Right lobe of liver (tissue), 6 donors: ENCODE measurements around the gene TRAF3. TPM values are rescaled to one million over a fixed set of nuclear protein-coding genes. Genes with fewer than 3 reads are reported as not detected.

Source experiments
- ATAC-seq, 4 donors: fragments of 200-7000 bp; cut with Tn5 transposase; one replicate each; pipeline ENCODE4 v1.9.1; 2020; ENCODE audit warnings: mild to moderate bottlenecking in 4 of 4, moderate library complexity in 4 of 4
- DNase-seq, 3 donors: peaks; one replicate each; pipeline ENCODE4 v3.0.0-alpha.2; 2020
- H3K27ac ChIP-seq, 3 donors: fragments of 200-600 bp; one replicate each; pipeline ENCODE4 v1.8.0; 2022
- H3K27me3 ChIP-seq, 2 donors: fragments of 200-600 bp; one replicate each; pipeline ENCODE4 v1.8.0; 2022
- H3K36me3 ChIP-seq, 4 donors: fragments of 200-600 bp; sonication (generic) in 1 of 4; one replicate each; pipeline versions ENCODE4 v1.5.1 to v1.8.0; 2017 to 2022; ENCODE audit warnings: control low read depth in 1 of 4
- H3K4me1 ChIP-seq, 4 donors: fragments of 200-600 bp; sonication (generic) in 1 of 4; one replicate each; pipeline versions ENCODE4 v1.5.1 to v1.8.0; 2017 to 2022; ENCODE audit warnings: control low read depth in 1 of 4
- H3K4me3 ChIP-seq, 3 donors: fragments of 200-600 bp; one replicate each; pipeline ENCODE4 v1.8.0; 2022
- H3K9me3 ChIP-seq, 4 donors: fragments of 200-600 bp; sonication (generic) in 1 of 4; one replicate each; pipeline versions ENCODE4 v1.5.1 to v1.8.0; 2017 to 2022; ENCODE audit warnings: control low read depth in 1 of 4
- CTCF ChIP-seq, 4 donors: fragments of 200-600 bp in 3 of 4; fragments of 450-650 bp in 1 of 4; IDR thresholded peaks; one replicate each; pipeline versions ENCODE4 v1.5.1 to v1.8.0; 2016 to 2022; ENCODE audit warnings: antibody characterized with exemption in 4 of 4, mild to moderate bottlenecking in 2 of 4
- POLR2A ChIP-seq: fragments of 450-650 bp; IDR thresholded peaks from one replicate; pipeline ENCODE4 v1.6.1; 2017; ENCODE audit warnings: antibody characterized with exemption, mild to moderate bottlenecking
- WGBS: methylation state at CpG from one replicate; pipeline ENCODE4 v1.1.6; 2018; ENCODE audit warnings: low coverage, low lambda C conversion rate; ENCODE audit not compliant: insufficient coverage; ENCODE audit errors: missing lambda C conversion rate; 5-methylcytosine and 5-hydroxymethylcytosine counted together
- intact Hi-C, 2 donors: fragments of 100-400 bp; cut with DNase I; formaldehyde crosslinking; loops; one replicate each; pipeline versions ENCODE4 v1.11.2 to v1.14.1; 2022
- total RNA-seq, 6 experiments: library from RNA; depleted of rRNA in 2 of 6; stranded (reverse); fragments of >200 nt in 2 of 6; fragmentation: NEBNext Ultra II Directional in 3 of 6; extraction: Animal tissue kit (Norgen Biotek cat#: 25700) in 3 of 6; gene quantifications; one replicate each; pipeline versions ENCODE4 v1.1.0 to v1.2.4, GENCODE V29; 2016 to 2023
- donor health status: DM: no; HTN: yes; CAD: no.
- donor health status: DM: no; HTN: no; CAD: no.
- donor health status: DM: no; HTN: no; CAD: no.
- donor health status: DM: no; HTN: yes; CAD: no.
- donor health status: DM: no; HTN: yes; CAD: no.

TRAF3 gene
- total RNA-seq, 6 experiments from 2014 or later, result 5.6 to 10.5 (median 8.3) TPM

GRCh38 chr14:102952276-102952675 lies 175.0 kb downstream of the TRAF3 start:
- Histone ChIP-seq H3K4me3 (no peak overlapping the region), H3K4me1 (peaks cover 0 to 10% (median 1%) of the 10 kb centered on the region in 4 donors), H3K36me3 (peaks cover 3 to 80% (median 38%) of the 10 kb centered on the region in 4 donors), H3K9me3 (no peaks in the 10 kb centered on the region), H3K27me3 (no peaks in the 10 kb centered on the region), H3K27ac (no peak overlapping the region)
- no CpG with 5 or more reads among the region's 6 CpGs for WGBS
- TF ChIP-seq POLR2A (no peak), CTCF (IDR thresholded peaks at IDR 0.05) (no peak)
- intact Hi-C loops, result no loop called here
- ATAC-seq (no peak), DNase-seq (no peak)

DNA sequence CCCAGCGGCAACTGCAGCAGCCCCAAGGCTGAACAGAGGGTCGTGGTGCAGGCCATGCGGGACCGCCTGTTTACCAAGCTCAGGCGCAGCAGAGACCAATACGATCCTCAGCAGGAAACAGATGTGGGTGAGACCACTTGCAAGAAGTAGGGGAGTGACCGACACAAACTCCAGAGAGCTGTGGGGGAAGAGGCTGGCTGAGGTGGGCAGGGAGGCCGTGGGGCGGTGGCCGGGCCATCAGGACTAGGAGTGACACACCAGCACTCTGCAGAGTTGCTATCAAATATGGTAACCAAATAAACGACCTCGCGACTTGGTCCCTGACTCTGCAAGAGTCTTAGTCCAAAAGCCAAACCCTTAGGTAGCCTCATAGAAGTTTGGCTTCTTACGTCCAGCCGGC lies 175.9 kb downstream of the TRAF3 start:
- DNase-seq (no peak), ATAC-seq (no peak)
- H3K27ac ChIP-seq, result no peak overlapping the region
- H3K4me3 ChIP-seq, result no peak overlapping the region
- H3K36me3 ChIP-seq, result peaks cover 0 to 83% (median 38%) of the 10 kb centered on the region in 4 donors
- H3K9me3 ChIP-seq, result no peaks in the 10 kb centered on the region
- intact Hi-C loops, result no loop called here
- H3K27me3 ChIP-seq, result no peaks in the 10 kb centered on the region
- WGBS, result 80% methylated on average over 8 of the region's 15 CpGs
- TF ChIP-seq POLR2A, result no peak
- no peak for TF ChIP-seq CTCF (IDR thresholded peaks at IDR 0.05)
- H3K4me1 ChIP-seq, result peaks cover 0 to 10% (median 1%) of the 10 kb centered on the region in 4 donors

DNA sequence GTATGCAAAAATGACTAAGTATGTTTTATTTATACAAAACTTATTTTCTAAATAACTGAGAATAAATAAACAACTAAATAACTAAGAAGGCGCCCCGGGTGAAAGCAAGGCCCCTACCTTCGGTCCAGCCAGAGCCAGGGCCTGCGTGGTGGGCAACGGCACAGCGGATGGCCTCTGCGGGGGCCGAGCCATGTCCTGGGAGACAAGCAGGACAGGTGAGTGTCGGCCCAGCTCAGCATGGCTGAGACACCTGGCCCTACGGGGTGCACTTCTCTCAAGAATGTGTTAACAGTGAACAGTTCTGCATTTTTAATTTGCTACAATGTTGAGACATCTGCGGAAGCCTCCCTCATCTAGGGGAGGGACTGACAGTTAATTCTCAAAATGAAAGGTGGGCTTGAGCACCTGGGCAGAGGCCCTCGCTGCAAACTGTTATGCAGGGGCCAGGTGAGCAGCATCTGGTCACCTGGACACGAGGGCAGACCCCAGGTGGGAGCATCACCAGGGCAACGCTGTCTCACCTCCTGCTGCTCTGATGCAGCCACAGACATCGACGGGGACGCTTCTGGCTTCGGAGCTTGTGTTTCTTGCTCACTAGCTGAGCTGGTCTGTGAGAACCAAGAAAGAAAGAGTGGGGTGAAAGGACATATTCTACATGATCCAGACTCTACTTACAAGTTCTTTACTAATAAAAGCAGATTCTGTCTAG lies 177.0 kb downstream of the TRAF3 start:
- 83% methylated on average over 7 of the region's 18 CpGs for WGBS
- DNase-seq (no peak), ATAC-seq (no peak)
- H3K4me1 ChIP-seq, result peaks cover 0 to 10% (median 1%) of the 10 kb centered on the region in 4 donors
- H3K27ac ChIP-seq, result no peak overlapping the region
- no peaks in the 10 kb centered on the region for H3K27me3 ChIP-seq
- no peaks in the 10 kb centered on the region for H3K9me3 ChIP-seq
- TF ChIP-seq CTCF (IDR thresholded peaks at IDR 0.05), result no peak
- TF ChIP-seq POLR2A, result no peak
- intact Hi-C loops, result no loop called here
- no peak overlapping the region for H3K4me3 ChIP-seq
- peaks cover under 1 to 86% (median 41%) of the 10 kb centered on the region in 4 donors for H3K36me3 ChIP-seq

GRCh38 chr14:102955636-102956408 lies 178.6 kb downstream of the TRAF3 start:
- Histone ChIP-seq H3K4me1 (no peaks in the 10 kb centered on the region), H3K27ac (no peak overlapping the region), H3K9me3 (no peaks in the 10 kb centered on the region), H3K4me3 (no peak overlapping the region), H3K36me3 (peaks cover 3 to 84% (median 37%) of the 10 kb centered on the region in 4 donors), H3K27me3 (no peaks in the 10 kb centered on the region)
- 73% methylated on average over 8 of the region's 8 CpGs for WGBS
- DNase-seq (no peak), ATAC-seq (no peak)
- no peak for TF ChIP-seq CTCF (IDR thresholded peaks at IDR 0.05)
- intact Hi-C loops, result no loop called here
